Activated naive CD4-positive, alpha-beta T cell (primary cell): ENCODE data around the gene NUDCD2.
"Not testable (repeated sequence)": the region's sequence is repeated elsewhere in the genome, so short reads cannot be mapped to it uniquely, and the experiment has no call there.

Experiments
- DNase-seq, 4 experiments: peaks; one replicate each; lab custom pipeline; 2025; lab: John Stamatoyannopoulos, UW

The NUDCD2 gene

GRCh38 chr5:163467682-163468081, 7.8 kb upstream of the NUDCD2 start:
- DNase-seq, result no peak

- no peak for DNase-seq
Measured at GRCh38 chr5:163463063-163463435, 3.1 kb upstream of the NUDCD2 start.

DNA sequence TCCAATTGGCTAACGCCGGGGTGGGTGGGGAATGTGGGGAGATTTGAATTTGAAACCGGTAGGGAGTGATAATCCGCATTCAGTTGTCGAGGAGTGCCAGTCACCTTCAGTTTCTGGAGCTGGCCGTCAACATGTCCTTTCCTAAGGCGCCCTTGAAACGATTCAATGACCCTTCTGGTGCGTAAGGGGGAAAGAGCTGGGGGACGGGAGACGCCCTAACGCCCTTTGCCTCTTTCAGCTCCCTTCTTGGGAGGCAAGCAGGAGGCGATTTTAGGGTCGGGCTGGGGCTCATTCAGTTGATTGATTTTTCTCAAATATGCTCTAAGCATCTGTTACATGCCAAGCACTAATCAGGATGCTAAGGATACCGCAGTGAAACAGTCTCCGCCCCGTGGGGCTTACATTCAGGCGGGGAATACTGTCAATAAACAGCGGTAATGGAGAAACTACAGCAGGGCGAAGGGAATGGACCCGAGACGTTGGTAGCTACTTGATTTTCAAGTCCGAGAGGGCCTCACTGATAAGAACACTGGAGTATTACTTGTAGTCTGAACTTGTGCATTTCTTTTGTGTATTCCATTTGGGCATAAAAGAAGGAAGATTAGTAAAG, 765 bp upstream of the NUDCD2 start, which contains the start of gene HMMR:
TSS of gene HMMR (plus strand) at position 71 of the 610 bp plus-strand sequence. CDS start at position 132, 61 bp downstream.
- DNase-seq, result no peak

DNA sequence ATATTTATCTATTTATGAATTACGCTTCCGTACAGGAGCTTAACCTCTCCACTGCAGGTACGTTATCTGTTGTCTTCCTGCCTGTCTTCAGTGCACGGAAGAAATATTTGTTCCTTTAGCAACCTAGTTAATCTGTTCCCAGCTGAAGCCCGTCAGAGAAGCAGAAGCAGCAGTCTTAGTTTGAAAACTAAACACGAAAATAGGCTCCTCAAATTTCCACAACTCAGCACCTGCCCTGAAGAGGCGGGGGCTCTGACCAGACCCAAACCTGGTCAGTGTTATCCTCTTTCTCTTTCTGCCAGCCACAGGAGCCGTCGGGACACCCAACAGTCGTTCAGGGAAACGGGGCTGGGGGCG, 462 bp downstream of the NUDCD2 start:
- no peak for DNase-seq

DNA sequence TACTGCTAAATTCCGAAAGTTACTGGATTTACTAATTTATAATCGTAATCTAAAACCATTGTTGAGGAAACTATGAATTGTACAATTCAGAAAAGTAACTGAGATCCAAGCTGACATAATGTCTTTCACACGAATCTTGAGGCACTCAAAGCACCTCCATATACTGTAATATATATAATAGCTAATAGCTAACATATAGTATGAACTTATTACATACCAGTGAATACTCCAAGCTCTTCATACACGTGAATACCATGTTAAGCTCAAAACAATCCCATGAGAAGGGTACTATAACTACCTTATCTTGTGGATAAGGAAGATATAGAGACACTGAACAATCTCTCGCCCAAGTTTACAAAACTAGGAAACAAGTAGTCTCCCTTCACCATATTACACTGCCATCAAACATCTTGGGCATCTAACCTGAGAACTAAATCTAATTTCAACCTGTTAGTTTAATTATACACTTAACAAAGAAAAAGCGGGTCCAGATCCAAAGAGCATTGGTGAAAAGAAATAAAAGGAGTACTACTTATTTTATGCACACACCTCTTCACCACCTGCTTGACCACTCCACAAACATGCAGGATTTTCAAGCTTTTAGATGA, 1.0 kb downstream of the NUDCD2 start:
- DNase-seq, result no peak

GRCh38 chr5:163456840-163457239, 3.1 kb downstream of the NUDCD2 start:
- DNase-seq, result no peak

DNA sequence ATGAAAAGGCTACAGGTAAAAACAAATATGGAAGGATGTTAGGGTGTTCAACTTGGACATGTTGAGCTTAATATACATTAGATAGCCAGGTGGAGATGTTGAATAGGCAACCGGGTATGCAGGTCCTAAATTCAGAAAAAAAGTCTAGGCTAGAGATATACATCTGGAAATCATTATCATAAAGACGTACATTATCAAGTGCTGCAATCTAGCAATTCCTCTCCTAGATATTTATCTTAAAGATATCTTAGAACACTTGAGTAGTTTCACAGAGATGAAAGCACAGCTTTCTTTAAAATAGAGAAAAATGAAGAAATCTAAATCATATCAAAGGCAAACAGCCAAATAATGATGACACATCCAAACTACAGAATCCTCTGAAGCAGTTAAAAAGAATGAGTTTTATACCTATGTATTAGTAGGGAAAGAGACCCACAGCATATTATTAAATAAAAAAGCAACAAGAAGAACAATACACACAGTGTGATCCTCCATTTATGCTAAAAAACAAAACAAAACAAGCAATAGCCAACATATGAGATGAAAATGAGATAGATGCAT, 3.8 kb downstream of the NUDCD2 start:
- DNase-seq, result no peak

DNA sequence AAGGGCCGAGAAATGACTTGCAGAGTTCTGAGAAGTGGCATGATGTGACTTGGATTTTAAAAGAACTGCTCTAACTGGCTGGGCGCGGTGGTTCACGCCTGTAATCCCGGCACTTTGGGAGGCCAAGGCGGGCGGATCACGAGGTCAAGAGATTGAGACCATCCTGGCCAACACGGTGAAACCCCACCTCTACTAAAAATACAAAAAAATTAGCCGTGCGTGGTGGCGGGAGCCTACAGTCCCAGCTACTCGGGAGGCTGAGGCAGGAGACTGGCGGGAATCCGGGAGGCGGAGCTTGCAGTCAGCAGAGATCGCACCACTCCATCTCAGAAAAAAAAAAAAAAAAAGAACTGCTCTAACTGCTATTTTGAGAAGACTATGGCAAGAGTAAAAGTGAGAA, 4.5 kb downstream of the NUDCD2 start:
- not testable (repeated sequence) for DNase-seq

DNA sequence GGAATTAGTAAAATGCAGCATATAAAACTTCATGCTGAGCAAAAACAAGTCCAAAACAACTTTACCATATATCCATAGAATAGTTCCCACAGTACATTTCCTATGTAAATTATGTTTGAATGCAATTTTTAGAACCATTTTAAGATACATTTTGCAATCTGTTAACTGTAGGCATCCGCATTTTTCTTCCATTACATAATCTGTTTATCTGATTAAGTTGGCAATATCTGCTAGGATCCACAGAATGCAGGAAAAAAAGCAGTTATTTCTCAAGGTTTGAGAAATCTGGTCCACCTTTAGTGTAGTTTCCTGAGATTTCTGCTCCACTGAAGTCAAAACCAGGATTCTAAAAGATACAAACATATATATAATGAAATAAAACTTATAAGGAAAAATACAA, 6.2 kb downstream of the NUDCD2 start:
- DNase-seq, result no peak

GRCh38 chr5:163451489-163451888, 8.4 kb downstream of the NUDCD2 start:
- no peak for DNase-seq

DNA sequence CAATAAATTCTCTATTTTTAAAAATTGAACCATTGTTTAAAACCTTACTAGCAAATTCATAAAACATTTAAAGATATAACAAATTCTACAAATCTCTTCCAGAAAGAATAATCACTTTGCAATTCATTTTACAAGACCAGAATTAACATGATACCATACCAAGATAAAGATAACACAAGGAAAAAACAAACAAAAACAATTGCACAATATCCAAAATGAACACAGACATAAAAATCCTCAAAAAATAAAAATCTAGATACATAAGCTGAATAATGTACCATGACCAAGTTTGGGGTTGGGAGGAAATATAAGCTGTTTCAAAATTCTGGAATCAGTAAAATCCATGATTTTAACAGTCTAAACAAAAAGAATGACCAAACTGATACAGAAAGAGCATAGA, 11.4 kb downstream of the NUDCD2 start:
- DNase-seq, result no peak

DNA sequence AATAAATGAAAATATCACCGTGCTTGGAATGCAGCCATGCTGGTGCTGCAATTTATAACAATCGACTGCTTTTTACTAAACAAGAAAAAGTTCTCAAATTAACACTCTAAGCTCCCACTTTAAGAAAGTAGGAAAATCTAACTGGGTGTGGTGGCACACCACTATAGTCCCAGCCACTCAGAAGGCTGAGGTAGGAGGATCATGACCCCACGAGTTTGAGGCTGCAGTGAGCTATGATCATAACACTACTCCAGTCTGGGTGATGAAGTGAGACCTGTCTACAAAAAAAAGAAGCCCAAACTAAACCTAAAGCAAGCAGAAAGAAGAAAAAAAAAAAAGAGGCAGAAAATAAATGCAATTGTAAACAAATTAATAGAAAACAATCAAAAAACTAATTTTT, 12.0 kb downstream of the NUDCD2 start:
- no peak for DNase-seq

- no peak for DNase-seq
Measured at GRCh38 chr5:163447191-163447590, 12.7 kb downstream of the NUDCD2 start.

GRCh38 chr5:163445345-163445744, 14.6 kb downstream of the NUDCD2 start:
- no peak for DNase-seq

DNA sequence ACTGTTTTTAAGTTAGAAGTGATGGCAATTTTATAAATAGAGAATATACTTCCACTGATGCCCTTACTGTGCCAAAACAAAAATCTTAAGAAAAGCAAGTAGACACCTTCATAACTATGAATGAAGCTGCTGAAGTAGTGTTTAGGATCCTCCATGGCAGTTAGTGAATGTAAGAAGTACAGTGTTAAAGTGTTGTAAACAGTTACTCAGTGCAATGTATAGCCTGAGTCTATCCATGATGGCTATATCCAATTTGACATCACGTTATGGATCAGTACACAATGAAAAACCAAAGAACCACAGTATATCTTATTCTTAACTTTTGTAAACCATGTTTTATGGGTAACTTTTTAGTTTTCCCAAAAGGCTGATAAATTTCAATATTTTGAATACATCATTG, 15.4 kb downstream of the NUDCD2 start:
- DNase-seq, result no peak

DNA sequence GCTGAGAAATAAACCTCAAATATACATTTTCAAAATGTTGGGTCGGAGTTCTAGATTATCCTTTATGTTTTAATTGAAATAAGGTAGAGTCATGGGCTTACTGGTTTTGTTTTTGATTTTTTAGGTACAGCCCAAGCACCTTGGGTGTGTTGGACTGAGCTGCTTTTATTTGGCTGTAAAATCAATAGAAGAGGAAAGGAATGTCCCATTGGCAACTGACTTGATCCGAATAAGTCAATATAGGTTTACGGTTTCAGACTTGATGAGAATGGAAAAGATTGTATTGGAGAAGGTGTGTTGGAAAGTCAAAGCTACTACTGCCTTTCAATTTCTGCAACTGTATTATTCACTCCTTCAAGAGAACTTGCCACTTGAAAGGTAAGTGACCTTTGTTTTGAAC, 18.9 kb downstream of the NUDCD2 start:
- DNase-seq, result no peak

DNA sequence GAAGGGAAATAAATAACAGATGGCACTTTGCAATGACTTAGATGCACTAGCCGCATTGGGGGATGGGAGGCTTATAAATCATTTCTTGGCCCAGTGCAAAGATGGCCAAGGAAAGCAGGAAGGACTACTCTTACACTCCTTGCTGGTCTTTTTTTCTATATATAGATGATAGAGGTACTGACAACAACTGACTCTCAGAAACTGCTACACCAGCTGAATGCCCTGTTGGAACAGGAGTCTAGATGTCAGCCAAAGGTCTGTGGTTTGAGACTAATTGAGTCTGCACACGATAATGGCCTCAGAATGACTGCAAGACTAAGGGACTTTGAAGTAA, 20.8 kb downstream of the NUDCD2 start:
- no peak for DNase-seq

- peak; percentile 48 to 75 (median 68) for DNase-seq
Measured at GRCh38 chr5:163437309-163438182, 22.4 kb downstream of the NUDCD2 start, which contains the start of gene CCNG1. Gene CCNG1 (plus strand): TSS chr5:163437595. CDS start chr5:163439257, 1,662 bp downstream.

DNA sequence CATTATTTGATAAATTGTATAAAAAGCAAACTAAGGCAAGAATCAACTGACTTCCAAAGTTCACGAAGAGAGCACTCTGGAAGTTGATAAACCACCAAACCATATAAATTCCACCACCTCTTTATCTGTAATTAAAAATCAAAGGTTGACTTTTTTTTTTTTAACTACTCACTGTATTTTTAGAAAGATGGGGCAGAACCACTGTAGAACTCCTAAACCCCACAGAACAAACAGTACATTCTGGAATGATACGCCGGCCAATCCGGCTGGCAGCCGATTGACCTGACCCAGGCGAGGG, 22.9 kb downstream of the NUDCD2 start:
- no peak for DNase-seq

DNA sequence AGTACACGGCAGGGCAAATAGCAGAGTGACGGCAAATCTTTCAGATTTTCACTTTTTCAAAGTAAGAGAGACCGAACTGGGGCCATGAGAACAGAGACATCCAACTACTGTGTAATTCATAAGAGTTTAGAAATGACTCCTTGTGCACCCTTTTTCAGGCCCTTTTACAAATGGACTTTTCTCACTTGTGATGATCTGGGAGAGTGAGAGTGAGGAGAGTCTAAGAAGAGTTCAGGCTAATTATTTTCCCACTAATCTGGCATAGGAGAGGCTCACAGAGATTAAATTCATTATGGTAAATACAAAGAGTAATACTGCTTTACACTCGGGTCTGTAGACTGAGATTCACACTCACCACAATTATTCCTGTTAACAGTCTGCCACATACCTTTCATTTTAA, 23.4 kb downstream of the NUDCD2 start:
- no peak for DNase-seq

- DNase-seq, result no peak
Measured at GRCh38 chr5:163434401-163434866, 25.5 kb downstream of the NUDCD2 start.

- no peak for DNase-seq
Measured at GRCh38 chr5:163433271-163433670, 26.6 kb downstream of the NUDCD2 start.

GRCh38 chr5:163432544-163432943, 27.4 kb downstream of the NUDCD2 start:
- no peak for DNase-seq
